Middle frontal gyrus (tissue), 1 donor: Measurements from ENCODE around the gene SSR2.
A peak's percentile ranks its signal among the peaks of the same experiment; 100 is the strongest.

Experiments
- DNase-seq: peaks from one replicate; pipeline ENCODE4 v3.0.0-alpha.2; 2015; ENCODE audit warnings: low spot score; ENCODE audit errors: extremely low spot score

SSR2 gene

GRCh38 chr1:155974208-155975115 lies 46.3 kb downstream of the SSR2 start:
- peak; percentile 42 for DNase-seq

- DNase-seq, result no peak
These were observed 47.0 kb downstream of the SSR2 start for GRCh38 chr1:155973723-155974122.

- DNase-seq, result no peak
These were observed 48.6 kb downstream of the SSR2 start for GRCh38 chr1:155971910-155972809.

- DNase-seq, result no peak
These were observed 50.1 kb downstream of the SSR2 start for GRCh38 chr1:155970531-155971167.

GRCh38 chr1:155969377-155969791 lies 51.4 kb downstream of the SSR2 start:
- DNase-seq, result peak; percentile 58

GRCh38 chr1:155968670-155969069 lies 52.1 kb downstream of the SSR2 start:
- peak; percentile 71 for DNase-seq

- DNase-seq, result no peak
These were observed 52.7 kb downstream of the SSR2 start for GRCh38 chr1:155968051-155968400.

GRCh38 chr1:155967341-155968050 lies 53.3 kb downstream of the SSR2 start:
- DNase-seq, result no peak

- DNase-seq, result no peak
These were observed 54.0 kb downstream of the SSR2 start for GRCh38 chr1:155966750-155967149.

GRCh38 chr1:155966135-155966534 lies 54.6 kb downstream of the SSR2 start:
- DNase-seq, result no peak

GRCh38 chr1:155964193-155964592 lies 56.6 kb downstream of the SSR2 start:
- DNase-seq, result no peak

- no peak for DNase-seq
These were observed 58.0 kb downstream of the SSR2 start for GRCh38 chr1:155962599-155963211.

- DNase-seq, result no peak
These were observed 58.8 kb downstream of the SSR2 start for GRCh38 chr1:155961937-155962336.

- DNase-seq, result no peak
These were observed 60.5 kb downstream of the SSR2 start for GRCh38 chr1:155960081-155960745.
